GM21737 (cell line): Measurements from ENCODE around the gene ZNF619.

ENCODE experiments used
- ATAC-seq: cut with Tn5 transposase; IDR thresholded peaks from one replicate; pipeline ENCODE4 v1.9.1; 2021; ENCODE audit warnings: mild to moderate bottlenecking, moderate library complexity; ENCODE audit not compliant: unreplicated experiment

ZNF619 gene

GRCh38 chr3:40524568-40525285 is 47.8 kb downstream of the ZNF619 start, which contains the start of gene ZNF621:
Gene ZNF621 (plus strand): TSS chr3:40524960. CDS start chr3:40525841, 881 bp downstream.
- ATAC-seq: peak; percentile 100

DNA sequence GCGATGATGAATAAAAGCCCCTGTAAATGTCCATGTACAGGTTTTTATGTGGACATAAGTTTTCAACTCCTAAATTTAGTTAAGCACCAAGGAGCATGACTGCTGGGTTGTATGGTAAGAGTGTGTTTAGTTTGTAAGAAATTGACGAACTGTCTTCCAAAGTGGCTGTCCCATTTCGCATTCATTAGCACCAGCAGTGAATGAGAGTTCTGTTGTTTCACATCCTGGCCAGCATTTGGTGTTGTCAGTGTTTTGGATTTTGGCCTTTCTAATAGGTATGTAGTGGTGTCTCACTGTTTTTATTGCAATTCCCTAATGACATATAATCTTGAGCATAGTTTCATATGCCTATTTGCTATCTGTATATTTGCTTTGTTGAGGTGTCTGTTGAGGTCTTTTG is 51.5 kb downstream of the ZNF619 start:
- no peak for ATAC-seq

DNA sequence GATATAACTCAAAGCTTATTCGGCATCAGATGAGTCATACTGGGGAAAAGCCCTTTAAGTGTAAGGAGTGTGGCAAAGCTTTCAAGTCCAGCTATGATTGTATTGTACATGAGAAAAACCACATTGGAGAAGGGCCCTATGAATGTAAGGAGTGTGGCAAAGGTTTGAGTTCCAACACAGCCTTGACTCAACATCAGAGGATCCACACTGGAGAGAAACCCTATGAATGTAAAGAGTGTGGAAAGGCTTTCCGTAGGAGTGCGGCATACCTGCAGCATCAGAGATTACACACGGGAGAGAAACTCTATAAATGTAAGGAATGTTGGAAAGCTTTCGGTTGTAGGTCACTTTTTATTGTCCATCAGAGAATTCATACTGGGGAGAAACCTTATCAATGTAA is 55.3 kb downstream of the ZNF619 start:
- no peak for ATAC-seq

DNA sequence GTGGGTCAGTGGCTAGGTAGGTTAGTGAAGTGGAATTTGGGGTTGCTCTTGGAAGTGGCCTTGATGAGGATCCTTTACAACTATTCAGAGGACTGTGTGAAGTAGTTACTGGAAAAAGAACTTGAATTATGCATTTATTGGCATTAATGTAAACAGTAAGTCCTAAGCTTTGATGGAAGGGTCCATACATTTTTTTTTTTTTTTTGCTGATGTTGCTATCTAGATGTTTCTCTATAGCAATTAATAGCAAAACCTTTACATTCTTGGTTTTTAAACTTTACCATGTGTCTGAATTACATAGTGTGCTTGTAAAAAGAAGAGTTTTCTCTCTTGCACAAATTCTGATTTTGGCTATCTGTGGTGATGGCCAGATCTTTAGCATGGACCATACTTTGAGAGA is 57.4 kb downstream of the ZNF619 start:
- no peak for ATAC-seq
